Right cardiac atrium (tissue), 5 donors: ENCODE measurements around the gene FOXE1. TPM values are rescaled to one million over a fixed set of nuclear protein-coding genes. Genes with fewer than 3 reads are reported as not detected.

Source experiments
- ATAC-seq, 2 donors: fragments of 200-7000 bp; cut with Tn5 transposase; one replicate each; pipeline versions ENCODE4 v1.8.0 to v1.9.1; 2020; ENCODE audit warnings: moderate library complexity in 2 of 2, mild to moderate bottlenecking in 1 of 2
- DNase-seq, 3 donors: peaks; one replicate each; pipeline ENCODE4 v3.0.0-alpha.2; 2020
- H3K27ac ChIP-seq: one replicate; pipeline ENCODE4 v1.5.1; 2013; ENCODE audit warnings: mild to moderate bottlenecking, low read length, control low read depth, moderate library complexity
- H3K27me3 ChIP-seq: one replicate; pipeline ENCODE4 v1.6.1; 2013; ENCODE audit not compliant: control insufficient read depth, insufficient read depth
- H3K4me1 ChIP-seq: one replicate; pipeline ENCODE4 v1.6.1; 2013; ENCODE audit warnings: low read length; ENCODE audit not compliant: control insufficient read depth, insufficient read depth
- H3K4me3 ChIP-seq: one replicate; pipeline ENCODE4 v1.5.1; 2013; ENCODE audit warnings: low read length, control low read depth
- H3K9me3 ChIP-seq: one replicate; pipeline ENCODE4 v1.6.1; 2013; ENCODE audit warnings: low read length; ENCODE audit not compliant: control insufficient read depth
- WGBS: extraction: QIAGEN DNeasy Blood & Tissue Kit; methylation state at CpG from one replicate; pipeline ENCODE4 v1.1.7; 2013; 5-methylcytosine and 5-hydroxymethylcytosine counted together
- intact Hi-C, 4 donors: fragments of 100-400 bp; cut with DNase I; formaldehyde crosslinking; loops; one replicate each; pipeline versions ENCODE4 v1.11.0 to v1.14.0; 2022 to 2023
- polyA plus RNA-seq: library from polyadenylated mRNA; stranded (reverse); fragments of 200-250 nt; gene quantifications from one replicate; pipeline ENCODE4 v1.2.3, GENCODE V29; 2013
- total RNA-seq, 4 donors: library from RNA; stranded (reverse); fragmentation: NEBNext Ultra II Directional; extraction: Animal tissue kit (Norgen Biotek cat#: 25700); gene quantifications; one replicate each; pipeline ENCODE4 v1.2.1, GENCODE V29; 2021
- donor health status: healthy with polysubstance abuse.
- donor health status: DM: no; HTN: yes; CAD: no.
- donor health status: DM: no; HTN: no; CAD: no.
- donor health status: DM: no; HTN: yes; CAD: no; lungs with severe emphysema.
- donor health status: DM: yes; HTN: yes; CAD: no.

Gene FOXE1
- total and polyA plus RNA-seq, 5 donors, result not detected

- Histone ChIP-seq H3K27ac (no peak overlapping the region), H3K27me3 (no peaks in the 10 kb centered on the region), H3K9me3 (no peaks in the 10 kb centered on the region), H3K4me3 (no peak overlapping the region), H3K4me1 (no peaks in the 10 kb centered on the region)
- ATAC-seq, result peak in 1 of 2 donors; percentile 50
- peak in 2 of 3 donors; percentile 57 to 63 for DNase-seq
- 2% methylated on average over 61 of the region's 61 CpGs for WGBS
- intact Hi-C loops, result no loop called here
These were observed 4.4 kb upstream of the FOXE1 start for GRCh38 chr9:97848480-97849237.

- no peaks in the 10 kb centered on the region for H3K9me3 ChIP-seq
- intact Hi-C loops, result no loop called here
- 23% methylated on average over 3 of the region's 3 CpGs for WGBS
- H3K27ac ChIP-seq, result no peak overlapping the region
- H3K27me3 ChIP-seq, result no peaks in the 10 kb centered on the region
- ATAC-seq, result no peak
- DNase-seq, result no peak
- H3K4me3 ChIP-seq, result no peak overlapping the region
- H3K4me1 ChIP-seq, result no peaks in the 10 kb centered on the region
These were observed 3.0 kb upstream of the FOXE1 start for GRCh38 chr9:97849980-97850379.

- H3K27me3 ChIP-seq, result no peaks in the 10 kb centered on the region
- intact Hi-C loops, result no loop called here
- 16% methylated on average over 13 of the region's 13 CpGs for WGBS
- H3K4me1 ChIP-seq, result no peaks in the 10 kb centered on the region
- H3K9me3 ChIP-seq, result no peaks in the 10 kb centered on the region
- H3K4me3 ChIP-seq, result no peak overlapping the region
- ATAC-seq (no peak), DNase-seq (no peak)
- no peak overlapping the region for H3K27ac ChIP-seq
These were observed 2.1 kb upstream of the FOXE1 start for GRCh38 chr9:97850746-97851445.

- Histone ChIP-seq H3K4me3 (no peak overlapping the region), H3K27me3 (no peaks in the 10 kb centered on the region), H3K9me3 (no peaks in the 10 kb centered on the region), H3K27ac (no peak overlapping the region), H3K4me1 (no peaks in the 10 kb centered on the region)
- DNase-seq, result no peak
- intact Hi-C loops, result no loop called here
- no peak for ATAC-seq
- 4% methylated on average over 23 of the region's 23 CpGs for WGBS
These were observed 1.6 kb upstream of the FOXE1 start for GRCh38 chr9:97851446-97851883.

GRCh38 chr9:97852001-97852398, 1.0 kb upstream of the FOXE1 start:
- 2% methylated on average over 24 of the region's 24 CpGs for WGBS

GRCh38 chr9:97852399-97853055, 499 bp upstream of the FOXE1 start:
- no peak for DNase-seq
- peak overlapping the region; percentile 12 for H3K4me3 ChIP-seq
- H3K27ac ChIP-seq, result no peak overlapping the region
- intact Hi-C loops, result no loop called here
- 3% methylated on average over 34 of the region's 34 CpGs for WGBS
- H3K4me1 ChIP-seq, result peaks cover 1% of the 10 kb centered on the region
- H3K9me3 ChIP-seq, result no peaks in the 10 kb centered on the region
- H3K27me3 ChIP-seq, result no peaks in the 10 kb centered on the region
- no peak for ATAC-seq

More at GRCh38 chr9:97852001-97852398, 1.0 kb upstream of the FOXE1 start:
- Histone ChIP-seq H3K4me3 (no peak overlapping the region), H3K4me1 (no peaks in the 10 kb centered on the region), H3K27me3 (no peaks in the 10 kb centered on the region), H3K27ac (no peak overlapping the region), H3K9me3 (no peaks in the 10 kb centered on the region)
- ATAC-seq (no peak), DNase-seq (no peak)
- intact Hi-C loops, result no loop called here

GRCh38 chr9:97853844-97854695, 1.0 kb downstream of the FOXE1 start:
- 2% methylated on average over 125 of the region's 125 CpGs for WGBS
- ATAC-seq (peak in 1 of 2 donors; percentile 10), DNase-seq (peak in 2 of 3 donors; percentile 36 to 71)
- peaks cover 2% of the 10 kb centered on the region for H3K4me1 ChIP-seq
- H3K4me3 ChIP-seq, result peak overlapping the region; percentile 43
- H3K9me3 ChIP-seq, result no peaks in the 10 kb centered on the region
- H3K27ac ChIP-seq, result no peak overlapping the region
- intact Hi-C loops, result no loop called here
- H3K27me3 ChIP-seq, result no peaks in the 10 kb centered on the region

- Histone ChIP-seq H3K9me3 (no peaks in the 10 kb centered on the region), H3K4me3 (no peak overlapping the region), H3K27me3 (peaks cover 3% of the 10 kb centered on the region), H3K4me1 (peaks cover 2% of the 10 kb centered on the region), H3K27ac (no peak overlapping the region)
- DNase-seq (no peak), ATAC-seq (no peak)
- 5% methylated on average over 71 of the region's 71 CpGs for WGBS
- intact Hi-C loops, result no loop called here
These were observed 1.9 kb downstream of the FOXE1 start for GRCh38 chr9:97854696-97855485.

GRCh38 chr9:97855486-97855875, 2.5 kb downstream of the FOXE1 start:
- no peaks in the 10 kb centered on the region for H3K9me3 ChIP-seq
- ATAC-seq, result no peak
- no peak for DNase-seq
- peaks cover 3% of the 10 kb centered on the region for H3K27me3 ChIP-seq
- H3K4me1 ChIP-seq, result peaks cover 2% of the 10 kb centered on the region
- intact Hi-C loops, result no loop called here
- H3K4me3 ChIP-seq, result no peak overlapping the region
- WGBS, result 10% methylated on average over 8 of the region's 8 CpGs
- no peak overlapping the region for H3K27ac ChIP-seq

- 17% methylated on average over 5 of the region's 5 CpGs for WGBS
- Histone ChIP-seq H3K27me3 (peaks cover 3% of the 10 kb centered on the region), H3K4me3 (no peak overlapping the region), H3K4me1 (peaks cover 2% of the 10 kb centered on the region), H3K9me3 (no peaks in the 10 kb centered on the region), H3K27ac (no peak overlapping the region)
- intact Hi-C loops, result no loop called here
- ATAC-seq, result no peak
- no peak for DNase-seq
These were observed 2.9 kb downstream of the FOXE1 start for GRCh38 chr9:97855899-97856298.
